HG03457 (cell line): Measurements from ENCODE around the gene ASB8.
"Not testable (repeated sequence)": the region's sequence is repeated elsewhere in the genome, so short reads cannot be mapped to it uniquely, and the experiment has no call there.

ENCODE experiments used
- ATAC-seq: cut with Tn5 transposase; IDR thresholded peaks from one replicate; pipeline ENCODE4 v1.9.1; 2021; ENCODE audit warnings: moderate number of reproducible peaks; ENCODE audit not compliant: unreplicated experiment

ASB8 gene

GRCh38 chr12:48183091-48183875 is 26.0 kb upstream of the ASB8 start, which contains the start of gene CCDC184:
Gene CCDC184, plus strand, starts transcription at chr12:48183644. Its CDS starts 479 bp downstream, at chr12:48184123.
- peak; percentile 60 for ATAC-seq

- no peak for ATAC-seq
Observed at GRCh38 chr12:48182631-48183030, 25.3 kb upstream of the ASB8 start.

- ATAC-seq, result no peak
Observed at GRCh38 chr12:48180857-48181495, 23.7 kb upstream of the ASB8 start.

GRCh38 chr12:48180424-48180823 is 23.1 kb upstream of the ASB8 start:
- no peak for ATAC-seq

- no peak for ATAC-seq
Observed at GRCh38 chr12:48179466-48179865, 22.2 kb upstream of the ASB8 start.

GRCh38 chr12:48177982-48178381 is 20.7 kb upstream of the ASB8 start:
- ATAC-seq, result no peak

- no peak for ATAC-seq
Observed at GRCh38 chr12:48176417-48176751, 19.1 kb upstream of the ASB8 start.

- no peak for ATAC-seq
Observed at GRCh38 chr12:48175613-48176416, 18.5 kb upstream of the ASB8 start.

GRCh38 chr12:48169011-48169410 is 11.7 kb upstream of the ASB8 start:
- no peak for ATAC-seq

- ATAC-seq, result no peak
Observed at GRCh38 chr12:48165089-48165981, 8.0 kb upstream of the ASB8 start.

- no peak for ATAC-seq
Observed at GRCh38 chr12:48164451-48164850, 7.1 kb upstream of the ASB8 start.

GRCh38 chr12:48163150-48163747 is 5.9 kb upstream of the ASB8 start:
- no peak for ATAC-seq

GRCh38 chr12:48160807-48161206 is 3.5 kb upstream of the ASB8 start:
- ATAC-seq, result no peak

GRCh38 chr12:48160046-48160445 is 2.7 kb upstream of the ASB8 start:
- ATAC-seq, result no peak

GRCh38 chr12:48157889-48158370 is 615 bp upstream of the ASB8 start:
- ATAC-seq, result no peak

GRCh38 chr12:48156652-48157017 is 680 bp downstream of the ASB8 start:
- no peak for ATAC-seq

- ATAC-seq, result not testable (repeated sequence)
Observed at GRCh38 chr12:48155786-48156185, 1.5 kb downstream of the ASB8 start.

- ATAC-seq, result no peak
Observed at GRCh38 chr12:48151103-48151771, 6.1 kb downstream of the ASB8 start.

GRCh38 chr12:48145981-48146380 is 11.3 kb downstream of the ASB8 start:
- no peak for ATAC-seq

GRCh38 chr12:48143898-48144297 is 13.4 kb downstream of the ASB8 start:
- ATAC-seq, result no peak
